IMR-90 (cell line): ENCODE data around the gene XIAP. TPM values are rescaled to one million over a fixed set of nuclear protein-coding genes. Genes with fewer than 3 reads are reported as not detected.
A peak's percentile ranks its signal among the peaks of the same experiment; 100 is the strongest.

Source experiments
- ATAC-seq: fragments of 200-7000 bp; cut with Tn5 transposase; 2 replicates; pipeline ENCODE4 v1.9.1; 2020; ENCODE audit warnings: low read depth, mild to moderate bottlenecking, moderate library complexity
- BruUV-seq: library from RNA; stranded (reverse); fragments of 400-500 nt; replicated peaks from 2 replicates; lab custom pipeline; 2021; lab: Mats Ljungman, UMichigan
- CTCF ChIA-PET: fragments of 300-600 bp; formaldehyde crosslinking; extraction: SDS; loops from one replicate; lab custom pipeline; 2021; ENCODE audit warnings: antibody characterized with exemption; lab: Yijun Ruan, JAX
- POLR2A ChIA-PET: fragments of 300-600 bp; sonication (Branson Sonifier 250); formaldehyde crosslinking; loops from one replicate; lab custom pipeline; 2022; ENCODE audit warnings: antibody characterized with exemption; ENCODE audit not compliant: unreplicated experiment; lab: Charles Lee
- DNase-seq: peaks from one replicate; pipeline ENCODE4 v3.0.0; 2013
- H2AFZ ChIP-seq: replicated peaks from 2 replicates; pipeline ENCODE3; 2013; ENCODE audit warnings: low read length, mild to moderate bottlenecking; ENCODE audit not compliant: poor library complexity
- H2AK5ac ChIP-seq: 2 replicates; pipeline ENCODE4 v1.6.1; 2013; ENCODE audit warnings: low read depth, low read length, inconsistent platforms
- H2AK9ac ChIP-seq: replicated peaks from 2 replicates; pipeline ENCODE3; 2013; ENCODE audit warnings: mild to moderate bottlenecking, low read depth, low read length, moderate library complexity; ENCODE audit not compliant: poor library complexity
- H2BK120ac ChIP-seq: 2 replicates; pipeline ENCODE4 v1.6.1; 2013; ENCODE audit warnings: low read depth, low read length, inconsistent platforms
- H2BK15ac ChIP-seq: 3 replicates; pipeline ENCODE4 v1.6.1; 2013; ENCODE audit warnings: low read depth, low read length, inconsistent platforms
- H2BK20ac ChIP-seq: 2 replicates; pipeline ENCODE4 v1.6.1; 2013; ENCODE audit warnings: low read depth, mild to moderate bottlenecking, inconsistent platforms, low read length, moderate library complexity
- H2BK5ac ChIP-seq: 2 replicates; pipeline ENCODE4 v1.6.1; 2013; ENCODE audit warnings: mild to moderate bottlenecking, low read depth, low read length, inconsistent platforms; ENCODE audit not compliant: poor library complexity, severe bottlenecking
- H3K14ac ChIP-seq: replicated peaks from 2 replicates; pipeline ENCODE4 v1.6.1; 2013; ENCODE audit warnings: low read depth, low read length, inconsistent platforms
- H3K18ac ChIP-seq: 2 replicates; pipeline ENCODE4 v1.6.1; 2013; ENCODE audit warnings: low read depth, low read length, control low read depth
- H3K23ac ChIP-seq: 2 replicates; pipeline ENCODE4 v1.6.1; 2013; ENCODE audit warnings: low read depth, low read length, inconsistent platforms
- H3K27ac ChIP-seq: 2 replicates; pipeline ENCODE4 v1.5.1; 2013; ENCODE audit warnings: mild to moderate bottlenecking, control low read depth, low read length; ENCODE audit not compliant: insufficient read depth
- H3K27me3 ChIP-seq: 2 replicates; pipeline ENCODE4 v1.6.1; 2013; ENCODE audit warnings: low read length; ENCODE audit not compliant: control insufficient read depth, insufficient read depth
- H3K36me3 ChIP-seq: 2 replicates; pipeline ENCODE4 v1.6.1; 2013; ENCODE audit warnings: low read length, mixed read lengths; ENCODE audit not compliant: control insufficient read depth, insufficient read depth
- H3K4ac ChIP-seq: 2 replicates; pipeline ENCODE4 v1.6.1; 2013; ENCODE audit warnings: low read depth, low read length, inconsistent platforms
- H3K4me1 ChIP-seq: 2 replicates; pipeline ENCODE4 v1.6.1; 2013; ENCODE audit warnings: low read length, mixed read lengths; ENCODE audit not compliant: control insufficient read depth, insufficient read depth
- H3K4me2 ChIP-seq: 2 replicates; pipeline ENCODE4 v1.6.1; 2013; ENCODE audit warnings: low read depth, mild to moderate bottlenecking, control low read depth, low read length, moderate library complexity
- H3K4me3 ChIP-seq: 2 replicates; pipeline ENCODE4 v1.5.1; 2013; ENCODE audit warnings: low read depth, mild to moderate bottlenecking, control low read depth, low read length, moderate library complexity; ENCODE audit not compliant: insufficient read depth
- H3K56ac ChIP-seq: 2 replicates; pipeline ENCODE4 v1.6.1; 2013; ENCODE audit warnings: low read length, inconsistent platforms; ENCODE audit not compliant: insufficient read depth; ENCODE audit errors: extremely low read depth
- H3K79me1 ChIP-seq, 2 experiments: 2 replicates each; pipeline ENCODE4 v1.6.1; 2013; ENCODE audit warnings: low read length in 2 of 2, inconsistent platforms in 1 of 2, low read depth in 1 of 2
- H3K9ac ChIP-seq: 2 replicates; pipeline ENCODE4 v1.6.1; 2013; ENCODE audit warnings: low read depth, low read length, control low read depth
- H3K9me1 ChIP-seq: 2 replicates; pipeline ENCODE4 v1.6.1; 2013; ENCODE audit warnings: low read length, inconsistent platforms; ENCODE audit not compliant: insufficient read depth
- H3K9me3 ChIP-seq: 2 replicates; pipeline ENCODE4 v1.6.1; 2013; ENCODE audit warnings: low read length; ENCODE audit not compliant: control insufficient read depth, insufficient read depth
- H4K20me1 ChIP-seq: 2 replicates; pipeline ENCODE4 v1.6.1; 2013; ENCODE audit warnings: low read length, inconsistent platforms; ENCODE audit not compliant: insufficient read depth
- H4K5ac ChIP-seq: 2 replicates; pipeline ENCODE4 v1.6.1; 2013; ENCODE audit warnings: mild to moderate bottlenecking, low read depth, low read length, control low read depth
- H4K8ac ChIP-seq, 2 experiments: 2 replicates each; pipeline ENCODE4 v1.6.1; 2013; ENCODE audit warnings: low read depth in 2 of 2, low read length in 2 of 2, control low read depth in 1 of 2, inconsistent platforms in 1 of 2
- H4K91ac ChIP-seq: 2 replicates; pipeline ENCODE4 v1.6.1; 2013; ENCODE audit warnings: low read depth, low read length, inconsistent platforms; ENCODE audit not compliant: insufficient read depth
- CEBPB ChIP-seq: IDR thresholded peaks from 2 replicates; pipeline ENCODE4 v1.6.1; 2012; ENCODE audit warnings: low read depth, low read length, improper control_type of control experiment
- ELK1 ChIP-seq: fragments of 150-350 bp; IDR thresholded peaks from 2 replicates; pipeline ENCODE4 v1.6.1; 2016; ENCODE audit warnings: low read depth, mild to moderate bottlenecking, low read length, moderate library complexity, borderline replicate concordance
- MAZ ChIP-seq: IDR thresholded peaks from 2 replicates; pipeline ENCODE4 v1.6.1; 2012; ENCODE audit warnings: low read depth, mild to moderate bottlenecking, low read length, improper control_type of control experiment, moderate library complexity, borderline replicate concordance
- POLR2A ChIP-seq: IDR thresholded peaks from 2 replicates; pipeline ENCODE4 v1.6.1; 2012; ENCODE audit warnings: mild to moderate bottlenecking, low read depth, low read length
- RAD21 ChIP-seq: IDR thresholded peaks from 2 replicates; pipeline ENCODE4 v1.6.1; 2012; ENCODE audit warnings: low read length, improper control_type of control experiment
- RCOR1 ChIP-seq: IDR thresholded peaks from 2 replicates; pipeline ENCODE4 v1.6.1; 2012; ENCODE audit warnings: mild to moderate bottlenecking, low read length, improper control_type of control experiment; ENCODE audit not compliant: insufficient replicate concordance
- SMC3 ChIP-seq: fragments of 150-350 bp; IDR thresholded peaks from 2 replicates; pipeline ENCODE4 v1.6.1; 2016; ENCODE audit warnings: low read depth, mild to moderate bottlenecking, antibody characterized with exemption, low read length, moderate library complexity
- WGBS, 2 experiments: methylation state at CpG; one replicate each; pipeline versions ENCODE4 v1.1.5 to v1.1.7; 2013; ENCODE audit warnings: missing lambda C conversion rate in 2 of 2; ENCODE audit not compliant: insufficient read length in 1 of 2; ENCODE audit errors: extremely low coverage in 2 of 2; 5-methylcytosine and 5-hydroxymethylcytosine counted together
- dilution Hi-C: fragments of 300-500 bp; cut with HindIII; formaldehyde crosslinking; loops from one replicate; pipeline ENCODE4 v1.14.3; 2018; ENCODE audit warnings: low sequenced_read_pairs; ENCODE audit not compliant: unreplicated experiment
- in situ Hi-C: fragments of 300-500 bp; cut with MboI; formaldehyde crosslinking; loops from 3 replicates; pipeline ENCODE4 v1.14.3; 2019; ENCODE audit warnings: low sequenced_read_pairs, inconsistent platforms, mixed read lengths
- intact Hi-C: fragments of 100-400 bp; cut with micrococcal nuclease; formaldehyde crosslinking; loops from 2 replicates; pipeline ENCODE4 v1.10.0; 2022
- polyA plus RNA-seq, 3 experiments: library from polyadenylated mRNA; depleted of rRNA; stranded (reverse); fragments of >200 nt; gene quantifications; 2 replicates each; pipeline ENCODE4 v1.2.3, GENCODE V29; 2012; ENCODE audit warnings: low replicate concordance in 1 of 3
- total RNA-seq: library from RNA; depleted of rRNA; stranded (reverse); fragments of >200 nt; gene quantifications from 2 replicates; pipeline ENCODE4 v1.2.3, GENCODE V29; 2012

The XIAP gene
- total and polyA plus RNA-seq, 2 of the 4 experiments (the other 2 are of a cell fraction): 8.1 to 17.4 TPM

GRCh38 chrX:123959281-123960063 is 99.6 kb downstream of the XIAP start (continued):
- TF ChIP-seq POLR2A (no peak), RAD21 (no peak)

- Histone ChIP-seq H4K20me1 (peaks cover 9% of the 10 kb centered on the region; the same call in 1 of the 2 replicates), H3K27me3 (no peaks in the 10 kb centered on the region), H4K5ac (peak overlapping the region; percentile 77), H3K14ac (peak overlapping the region; percentile 95), H3K9ac (peak overlapping the region; percentile 96), H3K23ac (peak overlapping the region; percentile 67), H2AK9ac (peak overlapping the region; percentile 96), H3K4me2 (peak overlapping the region; percentile 44), H2BK120ac (peak overlapping the region; percentile 57), H3K79me1 (no peaks in the 10 kb centered on the region; a peak in 1 of 4 replicates), H3K27ac (peak overlapping the region; percentile 98), H3K4ac (peak overlapping the region; percentile 93), H2BK20ac (no peak overlapping the region), H3K56ac (peak overlapping the region; percentile 81), H3K9me1 (no peaks in the 10 kb centered on the region), H3K36me3 (no peaks in the 10 kb centered on the region), H2AK5ac (peak overlapping the region; percentile 83), H2BK5ac (peak overlapping the region; percentile 76), H2AFZ (peak overlapping the region; percentile 15), H4K91ac (peak overlapping the region; percentile 57), H3K9me3 (no peaks in the 10 kb centered on the region), H2BK15ac (no peak overlapping the region), H3K18ac (peak overlapping the region; percentile 84), H3K4me3 (peak overlapping the region; percentile 89), H3K4me1 (no peaks in the 10 kb centered on the region), H4K8ac (peak overlapping the region; percentile 62 to 72)
- no CpG with 5 or more reads among the region's 13 CpGs for WGBS, 2 experiments
- ChIA-PET POLR2A (no interaction called here), CTCF (interaction anchor here (0.6 to 0.7 kb wide), 3 partner anchors 38 to 188 kb away, joined by 3 to 9 read pairs (median 4); no protein-coding TSS in a partner anchor)
- DNase-seq (no peak), ATAC-seq (no peak)
- intact Hi-C loops (loop anchor here (1.0 to 10.0 kb wide), 4 partner anchors 57 to 251 kb away; no protein-coding TSS in a partner anchor), in situ Hi-C loops (no loop called here), dilution Hi-C loops (no loop called here)
- no TSS peak for BruUV-seq
- TF ChIP-seq ELK1: no peak
- TF ChIP-seq MAZ: no peak
- no peak for TF ChIP-seq RCOR1
- no peak for TF ChIP-seq SMC3
- TF ChIP-seq RAD21: no peak
- TF ChIP-seq CEBPB: no peak
Measured at GRCh38 chrX:123960956-123961267, 101.1 kb downstream of the XIAP start.
